Myocyte (in vitro differentiated cells): ENCODE data around the gene SLC12A8. TPM values are rescaled to one million over a fixed set of nuclear protein-coding genes. Genes with fewer than 3 reads are reported as not detected.
A peak's percentile ranks its signal among the peaks of the same experiment; 100 is the strongest.

Source experiments
- DNase-seq: peaks from one replicate; pipeline ENCODE4 v3.0.0-alpha.2; 2012; ENCODE audit warnings: low read depth
- total RNA-seq: library from RNA; depleted of rRNA; stranded (reverse); fragments of >200 nt; gene quantifications from 2 replicates; pipeline ENCODE4 v1.2.3, GENCODE V29; 2014

SLC12A8 gene
- total RNA-seq, 1 donor from 2014 or later: 10.2 TPM

DNA sequence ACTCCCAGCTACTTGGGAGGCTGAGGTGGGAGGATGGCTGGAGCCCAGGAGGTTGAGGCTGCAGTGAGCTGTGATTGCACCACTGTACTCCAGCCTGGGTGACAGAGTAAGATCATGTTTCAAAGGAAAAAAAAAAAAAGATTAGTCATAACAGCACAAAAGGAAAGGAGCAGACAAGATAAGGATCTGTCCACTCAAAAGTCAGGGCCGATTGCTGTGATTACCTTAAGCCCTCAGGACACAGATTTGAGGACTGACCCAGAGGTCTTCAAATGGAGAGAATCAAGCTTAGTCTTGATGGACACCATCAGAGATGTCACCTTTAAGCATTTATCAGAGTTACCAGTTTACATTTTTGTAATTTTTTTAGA is 132.9 kb downstream of the SLC12A8 start:
- DNase-seq: no peak

- peak; percentile 53 for DNase-seq
Observed at GRCh38 chr3:125078951-125079674, 133.4 kb downstream of the SLC12A8 start.

DNA sequence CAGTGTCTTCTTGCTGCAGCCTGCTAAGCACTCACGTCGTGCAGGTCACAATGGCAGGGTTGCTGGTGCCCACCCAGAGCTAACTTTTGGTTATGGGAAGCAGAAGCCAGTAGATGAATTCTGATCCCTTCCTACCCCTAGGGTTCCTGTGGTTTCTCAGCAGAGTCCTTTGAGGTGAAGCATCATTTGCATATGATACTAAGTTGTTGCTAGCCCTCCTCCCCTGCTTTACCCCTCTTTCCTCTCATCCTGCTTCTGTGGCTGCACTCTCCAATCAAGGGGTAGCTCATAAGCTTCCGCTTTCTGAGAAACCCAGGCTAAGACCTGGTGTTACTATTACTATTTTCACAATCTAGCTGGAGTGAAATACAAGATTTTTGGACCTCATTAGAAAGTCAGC is 134.7 kb downstream of the SLC12A8 start:
- no peak for DNase-seq

DNA sequence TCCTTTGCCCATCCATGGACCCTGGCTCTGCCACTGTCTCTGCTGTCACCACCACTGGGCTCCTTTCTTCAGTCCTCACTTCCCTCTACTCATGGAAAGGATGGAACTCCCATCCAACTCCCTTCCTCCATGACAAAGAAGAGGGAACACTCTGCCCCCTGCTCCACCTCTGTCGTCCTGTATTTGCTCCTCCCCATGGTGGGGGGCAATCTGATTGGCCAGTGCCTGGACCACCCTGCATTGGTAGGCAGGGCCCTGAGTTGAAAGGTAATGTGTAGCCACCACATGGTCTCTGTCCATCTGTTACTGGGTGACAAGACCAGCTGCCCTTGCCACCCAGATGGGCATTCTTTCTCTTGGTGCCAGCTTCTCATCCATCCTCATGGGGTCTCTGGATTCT is 136.1 kb downstream of the SLC12A8 start:
- DNase-seq: no peak

GRCh38 chr3:125075738-125076137 is 136.8 kb downstream of the SLC12A8 start:
- DNase-seq: no peak

- DNase-seq: no peak
Observed at GRCh38 chr3:125073390-125073905, 139.1 kb downstream of the SLC12A8 start.

GRCh38 chr3:125072749-125073389 is 139.7 kb downstream of the SLC12A8 start:
- DNase-seq: no peak

DNA sequence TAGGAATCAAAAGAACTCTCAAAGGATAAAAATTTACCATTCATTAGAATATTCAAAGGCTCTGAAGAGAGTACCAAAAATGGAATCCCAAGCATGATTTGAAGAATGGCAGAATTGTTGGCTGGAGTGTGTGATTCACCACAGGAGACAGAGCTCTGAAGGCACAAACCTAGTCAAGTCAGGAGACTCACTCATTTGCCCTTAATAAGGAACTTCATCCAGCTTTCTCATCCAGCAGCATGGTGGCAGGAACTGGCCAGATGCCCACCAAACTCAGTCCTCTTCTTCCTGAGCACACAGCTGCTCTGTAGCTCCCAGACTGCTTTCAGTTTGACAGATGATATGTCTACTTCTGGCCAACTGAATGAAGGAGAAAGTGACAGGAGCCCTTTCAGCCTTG is 140.2 kb downstream of the SLC12A8 start:
- peak; percentile 87 for DNase-seq

- no peak for DNase-seq
Observed at GRCh38 chr3:125069968-125070745, 142.4 kb downstream of the SLC12A8 start.

DNA sequence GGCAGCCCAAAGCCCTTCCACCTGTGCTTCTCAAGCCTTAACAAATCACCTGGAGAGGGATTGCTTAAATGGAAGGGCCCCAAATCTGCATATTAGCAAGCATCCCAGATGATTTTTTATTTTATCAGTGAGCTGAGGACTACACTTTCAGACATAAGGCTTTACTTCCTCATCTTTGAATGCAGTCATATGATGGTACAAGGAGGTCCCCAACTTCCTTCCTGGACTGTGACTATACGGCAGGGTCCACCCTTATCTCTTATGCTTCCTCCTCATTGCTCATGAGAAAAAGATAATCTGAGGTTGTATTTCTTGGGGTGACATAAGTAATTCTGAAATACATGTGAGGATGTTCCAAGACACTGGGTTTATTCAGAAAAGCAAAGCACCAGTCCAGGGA is 143.1 kb downstream of the SLC12A8 start:
- no peak for DNase-seq

- no peak for DNase-seq
Observed at GRCh38 chr3:125068265-125068664, 144.3 kb downstream of the SLC12A8 start.

GRCh38 chr3:125067225-125067624 is 145.3 kb downstream of the SLC12A8 start:
- DNase-seq: no peak

GRCh38 chr3:125062904-125063618 is 149.5 kb downstream of the SLC12A8 start:
- peak; percentile 72 for DNase-seq

GRCh38 chr3:125061646-125062045 is 150.9 kb downstream of the SLC12A8 start:
- DNase-seq: no peak

DNA sequence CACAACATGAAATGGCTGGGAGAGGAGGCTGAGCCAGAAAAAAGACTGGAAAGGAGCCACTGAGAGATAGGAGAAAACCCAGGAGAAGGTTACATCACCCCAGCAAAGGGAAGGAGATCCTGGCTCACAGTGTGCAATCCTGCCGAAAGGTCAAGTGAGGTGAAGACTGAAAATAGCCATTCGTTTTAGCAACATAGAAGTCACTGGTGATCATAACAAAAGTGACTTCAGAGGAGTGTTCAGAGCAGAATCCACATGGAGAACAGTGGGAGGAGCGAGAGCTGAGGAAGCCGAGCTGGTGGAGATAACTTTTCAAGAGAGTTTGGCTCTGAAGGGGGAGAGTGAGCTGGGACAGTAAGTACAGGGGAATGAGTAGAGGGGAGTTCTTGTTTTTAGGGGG is 151.4 kb downstream of the SLC12A8 start:
- peak; percentile 71 for DNase-seq

GRCh38 chr3:125059488-125060245 is 152.9 kb downstream of the SLC12A8 start:
- DNase-seq: no peak

DNA sequence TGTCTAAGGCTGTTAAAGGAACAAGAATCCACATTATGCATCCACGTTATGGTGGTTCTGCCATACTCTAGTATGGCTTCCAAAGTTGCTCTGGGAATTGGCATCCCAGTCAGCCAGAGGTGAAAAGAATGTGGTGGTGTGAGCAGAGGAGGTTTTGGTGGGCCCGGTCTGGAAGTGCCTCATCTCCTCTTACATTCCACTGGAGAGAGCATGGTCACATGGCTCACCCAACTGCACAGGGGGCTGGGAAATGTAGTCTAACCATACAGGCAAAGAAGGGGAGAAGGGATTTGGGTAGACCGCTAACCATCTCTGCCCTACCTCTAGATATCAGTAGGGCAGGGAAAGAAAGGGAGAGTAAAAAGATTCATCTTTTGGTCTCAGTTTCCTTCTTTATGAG is 153.6 kb downstream of the SLC12A8 start:
- no peak for DNase-seq

- DNase-seq: no peak
Observed at GRCh38 chr3:125058529-125058928, 154.0 kb downstream of the SLC12A8 start.

DNA sequence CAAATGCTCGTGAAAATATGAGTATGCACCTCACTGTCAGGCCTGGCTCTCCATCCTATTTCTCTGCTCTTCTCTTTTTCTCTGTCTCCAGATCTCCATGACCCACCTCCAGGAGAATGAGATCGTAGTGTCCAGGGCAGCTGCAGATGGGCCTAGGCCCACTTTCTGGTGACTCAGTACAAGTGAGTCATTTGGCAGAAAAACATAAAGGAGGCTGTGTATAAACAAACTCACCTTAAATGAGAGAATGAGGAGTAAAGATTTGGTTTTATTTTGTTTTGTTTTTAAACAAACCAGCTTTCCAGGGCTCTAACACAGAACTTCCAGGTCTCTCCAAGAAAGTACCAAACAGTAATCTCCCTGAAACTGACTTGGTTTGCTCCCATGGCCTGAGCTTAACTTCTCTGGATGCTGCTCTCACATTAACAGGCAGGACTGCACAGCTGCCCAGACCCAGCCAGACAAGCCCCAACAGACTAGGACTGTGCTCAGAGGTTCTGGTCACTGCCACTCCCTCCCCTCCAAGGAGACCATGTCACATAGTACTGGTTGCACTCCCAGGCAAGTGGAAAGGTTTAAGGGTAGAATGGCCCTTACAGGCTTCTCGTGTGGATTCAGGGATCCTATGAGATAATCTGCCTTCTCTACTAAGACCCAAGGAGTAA is 155.2 kb downstream of the SLC12A8 start:
- DNase-seq: peak; percentile 60
